IMR-90 (cell line): ENCODE results near the gene AARSD1. TPM values are rescaled to one million over a fixed set of nuclear protein-coding genes. Genes with fewer than 3 reads are reported as not detected.

ENCODE experiments used
- ATAC-seq: fragments of 200-7000 bp; cut with Tn5 transposase; 2 replicates; pipeline ENCODE4 v1.9.1; 2020; ENCODE audit warnings: low read depth, mild to moderate bottlenecking, moderate library complexity
- BruUV-seq: library from RNA; stranded (reverse); fragments of 400-500 nt; replicated peaks from 2 replicates; lab custom pipeline; 2021; lab: Mats Ljungman, UMichigan
- CTCF ChIA-PET: fragments of 300-600 bp; formaldehyde crosslinking; extraction: SDS; loops from one replicate; lab custom pipeline; 2021; ENCODE audit warnings: antibody characterized with exemption; lab: Yijun Ruan, JAX
- POLR2A ChIA-PET: fragments of 300-600 bp; sonication (Branson Sonifier 250); formaldehyde crosslinking; loops from one replicate; lab custom pipeline; 2022; ENCODE audit warnings: antibody characterized with exemption; ENCODE audit not compliant: unreplicated experiment; lab: Charles Lee
- DNase-seq: peaks from one replicate; pipeline ENCODE4 v3.0.0; 2013
- H2AFZ ChIP-seq: replicated peaks from 2 replicates; pipeline ENCODE3; 2013; ENCODE audit warnings: low read length, mild to moderate bottlenecking; ENCODE audit not compliant: poor library complexity
- H2AK5ac ChIP-seq: 2 replicates; pipeline ENCODE4 v1.6.1; 2013; ENCODE audit warnings: low read depth, low read length, inconsistent platforms
- H2AK9ac ChIP-seq: replicated peaks from 2 replicates; pipeline ENCODE3; 2013; ENCODE audit warnings: mild to moderate bottlenecking, low read depth, low read length, moderate library complexity; ENCODE audit not compliant: poor library complexity
- H2BK120ac ChIP-seq: 2 replicates; pipeline ENCODE4 v1.6.1; 2013; ENCODE audit warnings: low read depth, low read length, inconsistent platforms
- H2BK15ac ChIP-seq: 3 replicates; pipeline ENCODE4 v1.6.1; 2013; ENCODE audit warnings: low read depth, low read length, inconsistent platforms
- H2BK20ac ChIP-seq: 2 replicates; pipeline ENCODE4 v1.6.1; 2013; ENCODE audit warnings: low read depth, mild to moderate bottlenecking, inconsistent platforms, low read length, moderate library complexity
- H2BK5ac ChIP-seq: 2 replicates; pipeline ENCODE4 v1.6.1; 2013; ENCODE audit warnings: mild to moderate bottlenecking, low read depth, low read length, inconsistent platforms; ENCODE audit not compliant: poor library complexity, severe bottlenecking
- H3K14ac ChIP-seq: replicated peaks from 2 replicates; pipeline ENCODE4 v1.6.1; 2013; ENCODE audit warnings: low read depth, low read length, inconsistent platforms
- H3K18ac ChIP-seq: 2 replicates; pipeline ENCODE4 v1.6.1; 2013; ENCODE audit warnings: low read depth, low read length, control low read depth
- H3K23ac ChIP-seq: 2 replicates; pipeline ENCODE4 v1.6.1; 2013; ENCODE audit warnings: low read depth, low read length, inconsistent platforms
- H3K27ac ChIP-seq: 2 replicates; pipeline ENCODE4 v1.5.1; 2013; ENCODE audit warnings: mild to moderate bottlenecking, control low read depth, low read length; ENCODE audit not compliant: insufficient read depth
- H3K27me3 ChIP-seq: 2 replicates; pipeline ENCODE4 v1.6.1; 2013; ENCODE audit warnings: low read length; ENCODE audit not compliant: control insufficient read depth, insufficient read depth
- H3K36me3 ChIP-seq: 2 replicates; pipeline ENCODE4 v1.6.1; 2013; ENCODE audit warnings: low read length, mixed read lengths; ENCODE audit not compliant: control insufficient read depth, insufficient read depth
- H3K4ac ChIP-seq: 2 replicates; pipeline ENCODE4 v1.6.1; 2013; ENCODE audit warnings: low read depth, low read length, inconsistent platforms
- H3K4me1 ChIP-seq: 2 replicates; pipeline ENCODE4 v1.6.1; 2013; ENCODE audit warnings: low read length, mixed read lengths; ENCODE audit not compliant: control insufficient read depth, insufficient read depth
- H3K4me2 ChIP-seq: 2 replicates; pipeline ENCODE4 v1.6.1; 2013; ENCODE audit warnings: low read depth, mild to moderate bottlenecking, control low read depth, low read length, moderate library complexity
- H3K4me3 ChIP-seq: 2 replicates; pipeline ENCODE4 v1.5.1; 2013; ENCODE audit warnings: low read depth, mild to moderate bottlenecking, control low read depth, low read length, moderate library complexity; ENCODE audit not compliant: insufficient read depth
- H3K56ac ChIP-seq: 2 replicates; pipeline ENCODE4 v1.6.1; 2013; ENCODE audit warnings: low read length, inconsistent platforms; ENCODE audit not compliant: insufficient read depth; ENCODE audit errors: extremely low read depth
- H3K79me1 ChIP-seq, 2 experiments: 2 replicates each; pipeline ENCODE4 v1.6.1; 2013; ENCODE audit warnings: low read length in 2 of 2, inconsistent platforms in 1 of 2, low read depth in 1 of 2
- H3K9ac ChIP-seq: 2 replicates; pipeline ENCODE4 v1.6.1; 2013; ENCODE audit warnings: low read depth, low read length, control low read depth
- H3K9me1 ChIP-seq: 2 replicates; pipeline ENCODE4 v1.6.1; 2013; ENCODE audit warnings: low read length, inconsistent platforms; ENCODE audit not compliant: insufficient read depth
- H3K9me3 ChIP-seq: 2 replicates; pipeline ENCODE4 v1.6.1; 2013; ENCODE audit warnings: low read length; ENCODE audit not compliant: control insufficient read depth, insufficient read depth
- H4K20me1 ChIP-seq: 2 replicates; pipeline ENCODE4 v1.6.1; 2013; ENCODE audit warnings: low read length, inconsistent platforms; ENCODE audit not compliant: insufficient read depth
- H4K5ac ChIP-seq: 2 replicates; pipeline ENCODE4 v1.6.1; 2013; ENCODE audit warnings: mild to moderate bottlenecking, low read depth, low read length, control low read depth
- H4K8ac ChIP-seq, 2 experiments: 2 replicates each; pipeline ENCODE4 v1.6.1; 2013; ENCODE audit warnings: low read depth in 2 of 2, low read length in 2 of 2, control low read depth in 1 of 2, inconsistent platforms in 1 of 2
- H4K91ac ChIP-seq: 2 replicates; pipeline ENCODE4 v1.6.1; 2013; ENCODE audit warnings: low read depth, low read length, inconsistent platforms; ENCODE audit not compliant: insufficient read depth
- MAFK ChIP-seq: IDR thresholded peaks from 2 replicates; pipeline ENCODE4 v1.6.1; 2012; ENCODE audit warnings: low read depth, low read length, improper control_type of control experiment
- MAZ ChIP-seq: IDR thresholded peaks from 2 replicates; pipeline ENCODE4 v1.6.1; 2012; ENCODE audit warnings: low read depth, mild to moderate bottlenecking, low read length, improper control_type of control experiment, moderate library complexity, borderline replicate concordance
- NFE2L2 ChIP-seq: fragments of 150-350 bp; IDR thresholded peaks from 2 replicates; pipeline ENCODE4 v1.6.1; 2016; ENCODE audit warnings: low read depth, mild to moderate bottlenecking, low read length
- RAD21 ChIP-seq: IDR thresholded peaks from 2 replicates; pipeline ENCODE4 v1.6.1; 2012; ENCODE audit warnings: low read length, improper control_type of control experiment
- RCOR1 ChIP-seq: IDR thresholded peaks from 2 replicates; pipeline ENCODE4 v1.6.1; 2012; ENCODE audit warnings: mild to moderate bottlenecking, low read length, improper control_type of control experiment; ENCODE audit not compliant: insufficient replicate concordance
- SMC3 ChIP-seq: fragments of 150-350 bp; IDR thresholded peaks from 2 replicates; pipeline ENCODE4 v1.6.1; 2016; ENCODE audit warnings: low read depth, mild to moderate bottlenecking, antibody characterized with exemption, low read length, moderate library complexity
- WGBS, 2 experiments: methylation state at CpG; one replicate each; pipeline versions ENCODE4 v1.1.5 to v1.1.7; 2013; ENCODE audit warnings: missing lambda C conversion rate in 2 of 2; ENCODE audit not compliant: insufficient read length in 1 of 2; ENCODE audit errors: extremely low coverage in 2 of 2; 5-methylcytosine and 5-hydroxymethylcytosine counted together
- dilution Hi-C: fragments of 300-500 bp; cut with HindIII; formaldehyde crosslinking; loops from one replicate; pipeline ENCODE4 v1.14.3; 2018; ENCODE audit warnings: low sequenced_read_pairs; ENCODE audit not compliant: unreplicated experiment
- in situ Hi-C: fragments of 300-500 bp; cut with MboI; formaldehyde crosslinking; loops from 3 replicates; pipeline ENCODE4 v1.14.3; 2019; ENCODE audit warnings: low sequenced_read_pairs, inconsistent platforms, mixed read lengths
- intact Hi-C: fragments of 100-400 bp; cut with micrococcal nuclease; formaldehyde crosslinking; loops from 2 replicates; pipeline ENCODE4 v1.10.0; 2022
- polyA plus RNA-seq, 3 experiments: library from polyadenylated mRNA; depleted of rRNA; stranded (reverse); fragments of >200 nt; gene quantifications; 2 replicates each; pipeline ENCODE4 v1.2.3, GENCODE V29; 2012; ENCODE audit warnings: low replicate concordance in 1 of 3
- total RNA-seq: library from RNA; depleted of rRNA; stranded (reverse); fragments of >200 nt; gene quantifications from 2 replicates; pipeline ENCODE4 v1.2.3, GENCODE V29; 2012
- TF ChIP-seq, protein P1 (sequence below): conservative IDR thresholded peaks from 2 replicates; pipeline ENCODE4 v1.5.1; 2012; ENCODE audit warnings: mild to moderate bottlenecking, low read depth, low read length, improper control_type of control experiment

Gene AARSD1
- total and polyA plus RNA-seq, 2 of the 4 experiments (the other 2 are of a cell fraction), result 55.0 to 58.9 TPM

DNA sequence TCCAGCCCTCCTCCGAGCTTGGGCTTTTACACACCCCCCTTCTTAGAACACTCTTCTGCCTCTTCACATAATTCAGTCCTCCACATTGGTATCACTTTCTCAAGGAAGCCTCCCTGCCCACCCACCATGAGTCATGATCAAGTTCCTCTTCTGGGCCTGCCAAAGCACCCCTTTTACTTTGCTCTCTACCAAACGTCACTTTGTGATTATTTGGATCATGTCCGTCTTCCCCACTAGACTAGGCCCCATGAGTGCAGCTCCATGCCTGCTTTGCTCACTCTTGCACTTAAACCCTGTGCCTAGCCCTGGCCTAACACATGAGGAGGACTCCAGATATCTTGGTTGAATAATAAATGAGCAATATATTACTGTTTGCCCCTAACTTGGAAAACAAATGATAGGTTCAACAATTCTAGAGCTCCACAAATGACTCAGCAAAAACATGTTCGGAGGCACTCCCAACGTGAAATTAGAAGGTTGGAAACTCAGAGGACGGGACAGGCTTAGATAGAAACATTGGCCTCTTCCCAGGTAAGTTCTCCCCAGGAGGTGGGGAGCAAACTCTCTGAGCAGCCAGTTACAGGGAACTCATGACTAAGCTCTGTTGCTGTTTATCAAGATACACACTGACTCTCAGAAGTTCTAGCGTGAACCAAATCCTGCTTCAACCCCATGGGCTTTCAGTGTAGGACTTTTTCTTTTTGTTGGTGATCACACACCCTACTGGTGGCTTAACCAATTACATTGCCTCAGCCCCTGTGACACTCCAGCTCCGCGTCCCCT, 35.3 kb downstream of the AARSD1 start:
- H2BK120ac ChIP-seq, result peak overlapping the region; percentile 44; the same call in 1 of the 2 replicates
- TF ChIP-seq RAD21 (peak; percentile 69), RCOR1 (no peak), NFE2L2 (peak; percentile 95), MAZ (no peak), SMC3 (peak; percentile 64), MAFK (peak; percentile 65)
- TF ChIP-seq, protein P1, sequence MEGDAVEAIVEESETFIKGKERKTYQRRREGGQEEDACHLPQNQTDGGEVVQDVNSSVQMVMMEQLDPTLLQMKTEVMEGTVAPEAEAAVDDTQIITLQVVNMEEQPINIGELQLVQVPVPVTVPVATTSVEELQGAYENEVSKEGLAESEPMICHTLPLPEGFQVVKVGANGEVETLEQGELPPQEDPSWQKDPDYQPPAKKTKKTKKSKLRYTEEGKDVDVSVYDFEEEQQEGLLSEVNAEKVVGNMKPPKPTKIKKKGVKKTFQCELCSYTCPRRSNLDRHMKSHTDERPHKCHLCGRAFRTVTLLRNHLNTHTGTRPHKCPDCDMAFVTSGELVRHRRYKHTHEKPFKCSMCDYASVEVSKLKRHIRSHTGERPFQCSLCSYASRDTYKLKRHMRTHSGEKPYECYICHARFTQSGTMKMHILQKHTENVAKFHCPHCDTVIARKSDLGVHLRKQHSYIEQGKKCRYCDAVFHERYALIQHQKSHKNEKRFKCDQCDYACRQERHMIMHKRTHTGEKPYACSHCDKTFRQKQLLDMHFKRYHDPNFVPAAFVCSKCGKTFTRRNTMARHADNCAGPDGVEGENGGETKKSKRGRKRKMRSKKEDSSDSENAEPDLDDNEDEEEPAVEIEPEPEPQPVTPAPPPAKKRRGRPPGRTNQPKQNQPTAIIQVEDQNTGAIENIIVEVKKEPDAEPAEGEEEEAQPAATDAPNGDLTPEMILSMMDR, result peak; percentile 62
- H3K4me3 ChIP-seq, result no peak overlapping the region
- no peak overlapping the region; the same call in 1 of the 2 replicates for H4K5ac ChIP-seq
- peak; percentile 99 for ATAC-seq
- H2AK5ac ChIP-seq, result peak overlapping the region; percentile 61; the same call in 1 of the 2 replicates
- peaks cover 7% of the 10 kb centered on the region; the same call in 1 of the 2 replicates for H3K9me1 ChIP-seq
- no peak overlapping the region; the same call in 1 of the 2 replicates for H3K27ac ChIP-seq
- no peak overlapping the region for H2AK9ac ChIP-seq
- in situ Hi-C loops (no loop called here), dilution Hi-C loops (no loop called here), intact Hi-C loops (loop anchor here (1.0 kb wide), 2 partner anchors 67 to 86 kb away; no protein-coding TSS in a partner anchor)
- H2AFZ ChIP-seq, result peak overlapping the region; percentile 75
- no peak overlapping the region for H3K23ac ChIP-seq
- H3K14ac ChIP-seq, result peak overlapping the region; percentile 5; the same call in 1 of the 2 replicates
- H3K18ac ChIP-seq, result peak overlapping the region; percentile 25; the same call in 1 of the 2 replicates
- H4K8ac ChIP-seq, result peak overlapping the region in 1 of 2 experiments; percentile 23; a peak in 2 of 4 replicates
- peak overlapping the region; percentile 5; the same call in 1 of the 3 replicates for H2BK15ac ChIP-seq
- DNase-seq, result peak; percentile 85
- H3K36me3 ChIP-seq, result no peaks in the 10 kb centered on the region
- H2BK20ac ChIP-seq, result peak overlapping the region; percentile 29; the same call in 1 of the 2 replicates
- WGBS, 2 experiments, result 41% methylated on average over 3 of the region's 9 CpGs; no CpG with 5 or more reads in 1 of the 2 experiments
- POLR2A ChIA-PET, result no interaction called here
- H3K4me1 ChIP-seq, result peaks cover 5% of the 10 kb centered on the region; the same call in 1 of the 2 replicates
- H3K56ac ChIP-seq, result no peak overlapping the region
- H3K4me2 ChIP-seq, result no peak overlapping the region
- peak overlapping the region; percentile 21 for H3K4ac ChIP-seq
- H2BK5ac ChIP-seq, result no peak overlapping the region
- 0 out of 2 replicates have a peak overlapping the region, but pooled peaks have one; percentile 32 for H4K91ac ChIP-seq
- H4K20me1 ChIP-seq, result no peaks in the 10 kb centered on the region
- no peaks in the 10 kb centered on the region for H3K9me3 ChIP-seq
- no peak overlapping the region for H3K9ac ChIP-seq
- BruUV-seq, result no TSS peak
- peaks cover 7% of the 10 kb centered on the region for H3K27me3 ChIP-seq
- no peaks in the 10 kb centered on the region for H3K79me1 ChIP-seq
- CTCF ChIA-PET, result interaction anchor here (0.7 to 1.9 kb wide), 11 partner anchors 8 to 113 kb away, joined by 3 to 9 read pairs (median 4); no protein-coding TSS in a partner anchor
